HG03280 (cell line): ENCODE results near the gene PRR33.
"Not testable (repeated sequence)": the region's sequence is repeated elsewhere in the genome, so short reads cannot be mapped to it uniquely, and the experiment has no call there.

Experiments used
- ATAC-seq: cut with Tn5 transposase; IDR thresholded peaks from one replicate; pipeline ENCODE4 v1.9.1; 2021; ENCODE audit warnings: mild to moderate bottlenecking, moderate library complexity; ENCODE audit not compliant: unreplicated experiment

The PRR33 gene

GRCh38 chr11:1890856-1891830 is 552 bp downstream of the PRR33 start:
- ATAC-seq: no peak

GRCh38 chr11:1889941-1890855 is 1.5 kb downstream of the PRR33 start:
- no peak for ATAC-seq

GRCh38 chr11:1889224-1889930 is 2.3 kb downstream of the PRR33 start:
- ATAC-seq: no peak

GRCh38 chr11:1888811-1889210 is 2.9 kb downstream of the PRR33 start:
- no peak for ATAC-seq

- ATAC-seq: no peak
These were observed 3.3 kb downstream of the PRR33 start for GRCh38 chr11:1888347-1888753.

GRCh38 chr11:1887451-1888346 is 4.0 kb downstream of the PRR33 start:
- ATAC-seq: no peak

GRCh38 chr11:1886551-1886950 is 5.1 kb downstream of the PRR33 start:
- ATAC-seq: not testable (repeated sequence)

- ATAC-seq: no peak
These were observed 7.4 kb downstream of the PRR33 start for GRCh38 chr11:1884303-1884700.

GRCh38 chr11:1883346-1884302 is 8.1 kb downstream of the PRR33 start:
- ATAC-seq: no peak

GRCh38 chr11:1882265-1883238 is 9.1 kb downstream of the PRR33 start:
- ATAC-seq: no peak

- ATAC-seq: no peak
These were observed 10.0 kb downstream of the PRR33 start for GRCh38 chr11:1881442-1882264.

GRCh38 chr11:1880746-1881441 is 10.8 kb downstream of the PRR33 start:
- ATAC-seq: no peak

GRCh38 chr11:1879941-1880720 is 11.6 kb downstream of the PRR33 start:
- no peak for ATAC-seq

GRCh38 chr11:1879342-1879940 is 12.3 kb downstream of the PRR33 start:
- ATAC-seq: no peak
